Transverse colon (tissue), 4 donors: ENCODE data around the gene CYP19A1. TPM values are rescaled to one million over a fixed set of nuclear protein-coding genes. Genes with fewer than 3 reads are reported as not detected.

Experiments used
- DNase-seq: peaks from one replicate; pipeline ENCODE4 v3.0.0-alpha.2; 2019
- H3K27ac ChIP-seq, 4 donors: fragments of 200-600 bp; sonication (generic); 2 replicates each; pipeline ENCODE4 v1.5.1; 2016 to 2018; ENCODE audit warnings: inconsistent platforms in 4 of 4
- H3K27me3 ChIP-seq: fragments of 200-600 bp; sonication (generic); 2 replicates; pipeline ENCODE4 v1.5.1; 2017; ENCODE audit warnings: inconsistent platforms
- H3K36me3 ChIP-seq, 4 donors: fragments of 200-600 bp; sonication (generic); 2 replicates each; pipeline ENCODE4 v1.5.1; 2017 to 2019; ENCODE audit warnings: inconsistent platforms in 4 of 4
- H3K4me1 ChIP-seq, 4 donors: fragments of 200-600 bp; sonication (generic); 2 replicates each; pipeline ENCODE4 v1.5.1; 2017 to 2020; ENCODE audit warnings: inconsistent platforms in 4 of 4
- H3K4me3 ChIP-seq, 4 donors: fragments of 200-600 bp; sonication (generic); 1 replicate in 1 of 4; 2 replicates in 3 of 4; pipeline versions ENCODE4 v1.5.1 to v1.6.1; 2017 to 2019; ENCODE audit warnings: inconsistent platforms in 4 of 4
- H3K9me3 ChIP-seq, 2 donors: fragments of 200-600 bp; sonication (generic); 2 replicates each; pipeline ENCODE4 v1.5.1; 2017 to 2019; ENCODE audit warnings: inconsistent platforms in 2 of 2
- EP300 ChIP-seq: sonication (generic); formaldehyde crosslinking; IDR thresholded peaks from one replicate; pipeline ENCODE4 v1.6.1; 2017; ENCODE audit warnings: antibody characterized with exemption, low read depth
- POLR2A ChIP-seq: fragments of 450-650 bp; IDR thresholded peaks from one replicate; pipeline ENCODE4 v1.6.1; 2016; ENCODE audit warnings: antibody characterized with exemption, mild to moderate bottlenecking, moderate library complexity
- POLR2AphosphoS5 ChIP-seq, 3 donors: sonication (generic); formaldehyde crosslinking; IDR thresholded peaks; one replicate each; pipeline ENCODE4 v1.6.1; 2016; ENCODE audit warnings: antibody characterized with exemption in 3 of 3
- WGBS, 2 donors: methylation state at CpG; one replicate each; pipeline ENCODE4 v1.1.5; 2018; ENCODE audit warnings: low coverage in 1 of 2; 5-methylcytosine and 5-hydroxymethylcytosine counted together
- in situ Hi-C, 4 donors: fragments of 200-750 bp; cut with MboI; loops; one replicate each; pipeline versions ENCODE4 v1.15.0 to v1.15.1; 2017; ENCODE audit warnings: low sequenced_read_pairs in 3 of 4, low pct_ligation_motif_present in 1 of 4, low pct_unique_long_range_greater_than_20kb in 1 of 4
- intact Hi-C: fragments of 100-400 bp; cut with DNase I; formaldehyde crosslinking; loops from one replicate; pipeline ENCODE4 v1.15.1; 2023; ENCODE audit warnings: low total_unique reads
- total RNA-seq, 4 donors: library from RNA; depleted of rRNA; stranded (reverse); fragments of >200 nt; gene quantifications; one replicate each; pipeline ENCODE4 v1.1.0, GENCODE V29; 2016
- TF ChIP-seq, protein P1 (sequence below), 5 experiments: fragments of 200-600 bp in 3 of 5; fragments of 450-650 bp in 2 of 5; sonication (generic) in 3 of 5; IDR thresholded peaks; 1 replicate in 2 of 5; 2 replicates in 3 of 5; pipeline ENCODE4 v1.5.1; 2016 to 2017; ENCODE audit warnings: antibody characterized with exemption in 5 of 5, inconsistent platforms in 3 of 5, mild to moderate bottlenecking in 2 of 5, moderate library complexity in 1 of 5

CYP19A1 gene
- total RNA-seq, 4 donors from 2014 or later: not detected

- intact Hi-C loops (no loop called here), in situ Hi-C loops (no loop called here)
- Histone ChIP-seq H3K4me1 (no peaks in the 10 kb centered on the region), H3K9me3 (no peaks in the 10 kb centered on the region), H3K4me3 (no peak overlapping the region), H3K27me3 (no peaks in the 10 kb centered on the region), H3K36me3 (no peaks in the 10 kb centered on the region), H3K27ac (no peak overlapping the region)
- TF ChIP-seq POLR2A: no peak
- 38 to 59% methylated on average over 3 to 8 of the region's 8 CpGs for WGBS, 2 donors
- no peak for DNase-seq
Observed at GRCh38 chr15:51312166-51313073, 26.0 kb downstream of the CYP19A1 start.

DNA sequence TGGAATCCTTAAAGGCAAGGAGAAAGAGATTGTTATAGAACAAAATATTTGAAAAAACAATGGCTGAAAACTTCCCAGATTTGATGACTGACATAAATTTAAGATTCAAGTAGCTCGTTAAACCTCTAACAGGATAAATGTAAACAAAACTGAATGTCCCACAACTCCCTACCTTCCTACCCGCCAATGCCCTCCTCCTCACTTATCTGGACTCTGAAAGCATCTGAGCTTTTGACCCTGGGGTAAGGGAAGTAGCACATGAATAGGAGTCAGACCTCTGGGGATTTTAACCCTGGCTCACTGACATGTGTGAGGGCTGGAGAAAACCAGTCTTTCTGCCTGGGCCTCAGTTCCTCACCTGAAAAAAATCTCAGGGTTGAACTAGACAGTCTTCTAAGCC, 26.9 kb downstream of the CYP19A1 start:
- Histone ChIP-seq H3K9me3 (no peaks in the 10 kb centered on the region), H3K27ac (no peak overlapping the region), H3K36me3 (no peaks in the 10 kb centered on the region), H3K27me3 (no peaks in the 10 kb centered on the region), H3K4me1 (no peaks in the 10 kb centered on the region), H3K4me3 (no peak overlapping the region)
- WGBS, 2 donors: 61 to 64% methylated on average over 2 of the region's 2 CpGs
- in situ Hi-C loops: no loop called here
- DNase-seq: no peak
- intact Hi-C loops: no loop called here
- TF ChIP-seq EP300: no peak
- TF ChIP-seq POLR2AphosphoS5 (IDR thresholded peaks at IDR 0.05): no peak
- TF ChIP-seq POLR2A: no peak
- TF ChIP-seq, protein P1, sequence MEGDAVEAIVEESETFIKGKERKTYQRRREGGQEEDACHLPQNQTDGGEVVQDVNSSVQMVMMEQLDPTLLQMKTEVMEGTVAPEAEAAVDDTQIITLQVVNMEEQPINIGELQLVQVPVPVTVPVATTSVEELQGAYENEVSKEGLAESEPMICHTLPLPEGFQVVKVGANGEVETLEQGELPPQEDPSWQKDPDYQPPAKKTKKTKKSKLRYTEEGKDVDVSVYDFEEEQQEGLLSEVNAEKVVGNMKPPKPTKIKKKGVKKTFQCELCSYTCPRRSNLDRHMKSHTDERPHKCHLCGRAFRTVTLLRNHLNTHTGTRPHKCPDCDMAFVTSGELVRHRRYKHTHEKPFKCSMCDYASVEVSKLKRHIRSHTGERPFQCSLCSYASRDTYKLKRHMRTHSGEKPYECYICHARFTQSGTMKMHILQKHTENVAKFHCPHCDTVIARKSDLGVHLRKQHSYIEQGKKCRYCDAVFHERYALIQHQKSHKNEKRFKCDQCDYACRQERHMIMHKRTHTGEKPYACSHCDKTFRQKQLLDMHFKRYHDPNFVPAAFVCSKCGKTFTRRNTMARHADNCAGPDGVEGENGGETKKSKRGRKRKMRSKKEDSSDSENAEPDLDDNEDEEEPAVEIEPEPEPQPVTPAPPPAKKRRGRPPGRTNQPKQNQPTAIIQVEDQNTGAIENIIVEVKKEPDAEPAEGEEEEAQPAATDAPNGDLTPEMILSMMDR (IDR thresholded peaks at IDR 0.05): no peak

GRCh38 chr15:51310064-51310463, 28.3 kb downstream of the CYP19A1 start:
- Histone ChIP-seq H3K27me3 (no peaks in the 10 kb centered on the region), H3K9me3 (no peaks in the 10 kb centered on the region), H3K36me3 (no peaks in the 10 kb centered on the region), H3K27ac (peak overlapping the region; percentile 10 to 47 (median 35)), H3K4me3 (no peak overlapping the region), H3K4me1 (no peaks in the 10 kb centered on the region)
- in situ Hi-C loops (no loop called here), intact Hi-C loops (no loop called here)
- WGBS, 2 donors: 64 to 71% methylated on average over 1 to 2 of the region's 2 CpGs
- TF ChIP-seq EP300 (no peak), POLR2AphosphoS5 (IDR thresholded peaks at IDR 0.05) (no peak), POLR2A (no peak)
- TF ChIP-seq, protein P1 (IDR thresholded peaks at IDR 0.05): no peak
- no peak for DNase-seq

- Histone ChIP-seq H3K9me3 (no peaks in the 10 kb centered on the region), H3K27me3 (no peaks in the 10 kb centered on the region), H3K4me3 (no peak overlapping the region), H3K27ac (no peak overlapping the region), H3K36me3 (no peaks in the 10 kb centered on the region), H3K4me1 (no peaks in the 10 kb centered on the region)
- peak; percentile 13 for DNase-seq
- intact Hi-C loops: no loop called here
- no peak for TF ChIP-seq POLR2A
- TF ChIP-seq POLR2AphosphoS5 (IDR thresholded peaks at IDR 0.05): no peak
- in situ Hi-C loops: no loop called here
- WGBS, 2 donors: 62 to 63% methylated on average over 3 of the region's 3 CpGs
Observed at GRCh38 chr15:51307811-51308210, 30.6 kb downstream of the CYP19A1 start.

DNA sequence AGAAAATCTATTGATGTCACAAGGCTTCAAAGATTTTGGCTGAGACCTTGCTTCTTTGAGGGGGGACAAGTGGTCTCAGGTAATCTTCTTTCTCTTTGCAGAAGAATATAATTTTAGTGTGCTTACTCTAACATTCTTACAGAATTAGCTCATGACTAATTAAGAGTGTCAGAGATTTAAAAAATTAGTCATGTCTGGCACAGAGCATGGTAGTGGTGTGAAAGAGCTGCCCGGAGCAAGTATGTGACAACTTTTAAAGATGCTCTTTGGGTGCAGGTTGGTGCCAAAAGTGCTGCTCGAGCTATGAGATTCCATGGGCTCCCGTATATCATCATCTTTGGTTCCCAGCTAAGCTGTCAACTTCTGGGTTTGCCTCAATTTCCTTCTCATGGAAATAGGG, 31.1 kb downstream of the CYP19A1 start:
- Histone ChIP-seq H3K36me3 (no peaks in the 10 kb centered on the region), H3K27ac (no peak overlapping the region), H3K9me3 (no peaks in the 10 kb centered on the region), H3K4me1 (no peaks in the 10 kb centered on the region), H3K4me3 (no peak overlapping the region), H3K27me3 (no peaks in the 10 kb centered on the region)
- in situ Hi-C loops (no loop called here), intact Hi-C loops (no loop called here)
- WGBS, 2 donors: 83 to 100% methylated on average over 1 to 3 of the region's 3 CpGs
- no peak for TF ChIP-seq POLR2AphosphoS5 (IDR thresholded peaks at IDR 0.05)
- TF ChIP-seq, protein P1 (IDR thresholded peaks at IDR 0.05): no peak
- no peak for TF ChIP-seq POLR2A
- no peak for TF ChIP-seq EP300
- no peak for DNase-seq
